Central memory CD8-positive, alpha-beta T cell (primary cell): ENCODE data around the gene FAM20C.

Experiments
- ATAC-seq: fragments of 150-1000 bp; cut with Tn5 transposase; replicated peaks from 2 replicates; pipeline ENCODE4 v1.10.0; 2022; ENCODE audit warnings: mild to moderate bottlenecking, moderate FRiP score, moderate number of reproducible peaks; ENCODE audit not compliant: poor library complexity, severe bottlenecking; ENCODE audit errors: extremely low read depth
- DNase-seq, 2 donors: peaks; one replicate each; pipeline ENCODE4 v3.0.0; 2021; ENCODE audit warnings: low spot score in 2 of 2
- H3K27ac Mint-ChIP-seq: one replicate; pipeline ENCODE4 v1.8.0; 2022; ENCODE audit warnings: low read depth, mild to moderate bottlenecking, moderate library complexity, mixed read lengths
- H3K27me3 Mint-ChIP-seq: one replicate; pipeline ENCODE4 v1.8.0; 2022; ENCODE audit warnings: mixed read lengths
- H3K36me3 Mint-ChIP-seq: one replicate; pipeline ENCODE4 v1.8.0; 2022; ENCODE audit warnings: mild to moderate bottlenecking, moderate library complexity, mixed read lengths; ENCODE audit not compliant: insufficient read depth
- H3K4me1 Mint-ChIP-seq: one replicate; pipeline ENCODE4 v1.8.0; 2022; ENCODE audit warnings: mixed read lengths
- H3K4me3 Mint-ChIP-seq: one replicate; pipeline ENCODE4 v1.8.0; 2022; ENCODE audit warnings: mild to moderate bottlenecking, moderate library complexity, mixed read lengths
- H3K9me3 Mint-ChIP-seq: one replicate; pipeline ENCODE4 v1.8.0; 2022; ENCODE audit warnings: mixed read lengths

The FAM20C gene

GRCh38 chr7:272631-273030 lies 80.3 kb downstream of the FAM20C start:
- ATAC-seq (no peak), DNase-seq (no peak)
- Mint-ChIP-seq H3K9me3 (peaks cover 8% of the 10 kb centered on the region), H3K27me3 (peaks cover 8% of the 10 kb centered on the region), H3K4me3 (no peak overlapping the region), H3K4me1 (no peaks in the 10 kb centered on the region), H3K36me3 (no peaks in the 10 kb centered on the region), H3K27ac (no peak overlapping the region)

- Mint-ChIP-seq H3K27ac (no peak overlapping the region), H3K4me3 (no peak overlapping the region), H3K4me1 (no peaks in the 10 kb centered on the region), H3K9me3 (peaks cover 8% of the 10 kb centered on the region), H3K27me3 (peaks cover 15% of the 10 kb centered on the region), H3K36me3 (no peaks in the 10 kb centered on the region)
- ATAC-seq: no peak
- no peak for DNase-seq
Measured at GRCh38 chr7:273327-273726, 81.0 kb downstream of the FAM20C start.

GRCh38 chr7:274266-274665 lies 81.9 kb downstream of the FAM20C start:
- peaks cover 16% of the 10 kb centered on the region for H3K27me3 Mint-ChIP-seq
- H3K9me3 Mint-ChIP-seq: peaks cover 8% of the 10 kb centered on the region
- H3K4me1 Mint-ChIP-seq: no peaks in the 10 kb centered on the region
- no peak overlapping the region for H3K4me3 Mint-ChIP-seq
- H3K27ac Mint-ChIP-seq: no peak overlapping the region
- no peaks in the 10 kb centered on the region for H3K36me3 Mint-ChIP-seq
- ATAC-seq (no peak), DNase-seq (no peak)

- H3K9me3 Mint-ChIP-seq: peaks cover 8% of the 10 kb centered on the region
- no peak overlapping the region for H3K4me3 Mint-ChIP-seq
- no peak for ATAC-seq
- H3K27ac Mint-ChIP-seq: no peak overlapping the region
- H3K27me3 Mint-ChIP-seq: peaks cover 30% of the 10 kb centered on the region
- H3K36me3 Mint-ChIP-seq: no peaks in the 10 kb centered on the region
- no peaks in the 10 kb centered on the region for H3K4me1 Mint-ChIP-seq
- DNase-seq: no peak
Measured at GRCh38 chr7:276230-276835, 84.0 kb downstream of the FAM20C start.

- Mint-ChIP-seq H3K9me3 (peaks cover 8% of the 10 kb centered on the region), H3K27me3 (peaks cover 39% of the 10 kb centered on the region), H3K4me1 (no peaks in the 10 kb centered on the region), H3K4me3 (no peak overlapping the region), H3K27ac (no peak overlapping the region), H3K36me3 (no peaks in the 10 kb centered on the region)
- DNase-seq (no peak), ATAC-seq (no peak)
Measured at GRCh38 chr7:277228-277627, 84.9 kb downstream of the FAM20C start.

GRCh38 chr7:278081-278480 lies 85.7 kb downstream of the FAM20C start:
- H3K36me3 Mint-ChIP-seq: no peaks in the 10 kb centered on the region
- peaks cover 7% of the 10 kb centered on the region for H3K9me3 Mint-ChIP-seq
- DNase-seq (no peak), ATAC-seq (no peak)
- H3K4me1 Mint-ChIP-seq: no peaks in the 10 kb centered on the region
- no peak overlapping the region for H3K4me3 Mint-ChIP-seq
- H3K27ac Mint-ChIP-seq: no peak overlapping the region
- H3K27me3 Mint-ChIP-seq: peaks cover 39% of the 10 kb centered on the region

GRCh38 chr7:279821-280220 lies 87.5 kb downstream of the FAM20C start:
- Mint-ChIP-seq H3K4me3 (no peak overlapping the region), H3K27me3 (peaks cover 53% of the 10 kb centered on the region), H3K4me1 (no peaks in the 10 kb centered on the region), H3K36me3 (no peaks in the 10 kb centered on the region), H3K9me3 (no peaks in the 10 kb centered on the region), H3K27ac (no peak overlapping the region)
- no peak for ATAC-seq
- no peak for DNase-seq

GRCh38 chr7:280461-280860 lies 88.1 kb downstream of the FAM20C start:
- no peak for DNase-seq
- Mint-ChIP-seq H3K27me3 (peaks cover 59% of the 10 kb centered on the region), H3K4me3 (no peak overlapping the region), H3K27ac (no peak overlapping the region), H3K4me1 (no peaks in the 10 kb centered on the region), H3K9me3 (no peaks in the 10 kb centered on the region), H3K36me3 (no peaks in the 10 kb centered on the region)
- ATAC-seq: no peak

GRCh38 chr7:281637-282036 lies 89.3 kb downstream of the FAM20C start:
- no peak overlapping the region for H3K4me3 Mint-ChIP-seq
- peaks cover 67% of the 10 kb centered on the region for H3K27me3 Mint-ChIP-seq

GRCh38 chr7:282621-283020 lies 90.2 kb downstream of the FAM20C start:
- DNase-seq (no peak), ATAC-seq (no peak)
- Mint-ChIP-seq H3K4me3 (no peak overlapping the region), H3K27me3 (peaks cover 67% of the 10 kb centered on the region), H3K36me3 (no peaks in the 10 kb centered on the region), H3K4me1 (no peaks in the 10 kb centered on the region), H3K27ac (no peak overlapping the region), H3K9me3 (no peaks in the 10 kb centered on the region)

More at GRCh38 chr7:281637-282036, 89.3 kb downstream of the FAM20C start:
- Mint-ChIP-seq H3K27ac (no peak overlapping the region), H3K9me3 (no peaks in the 10 kb centered on the region), H3K36me3 (no peaks in the 10 kb centered on the region), H3K4me1 (no peaks in the 10 kb centered on the region)
- no peak for ATAC-seq
- no peak for DNase-seq

- no peak overlapping the region for H3K27ac Mint-ChIP-seq
- H3K4me1 Mint-ChIP-seq: no peaks in the 10 kb centered on the region
- H3K36me3 Mint-ChIP-seq: no peaks in the 10 kb centered on the region
- no peaks in the 10 kb centered on the region for H3K9me3 Mint-ChIP-seq
- H3K27me3 Mint-ChIP-seq: peaks cover 74% of the 10 kb centered on the region
- DNase-seq: no peak
- H3K4me3 Mint-ChIP-seq: no peak overlapping the region
- no peak for ATAC-seq
Measured at GRCh38 chr7:284762-285722, 92.7 kb downstream of the FAM20C start.

GRCh38 chr7:285731-286130 lies 93.4 kb downstream of the FAM20C start:
- ATAC-seq: no peak
- no peaks in the 10 kb centered on the region for H3K36me3 Mint-ChIP-seq
- H3K27me3 Mint-ChIP-seq: peaks cover 67% of the 10 kb centered on the region

GRCh38 chr7:286266-286665 lies 93.9 kb downstream of the FAM20C start:
- Mint-ChIP-seq H3K27me3 (peaks cover 62% of the 10 kb centered on the region), H3K4me1 (no peaks in the 10 kb centered on the region), H3K27ac (no peak overlapping the region), H3K4me3 (no peak overlapping the region), H3K9me3 (no peaks in the 10 kb centered on the region), H3K36me3 (no peaks in the 10 kb centered on the region)
- ATAC-seq (no peak), DNase-seq (no peak)

More at GRCh38 chr7:285731-286130, 93.4 kb downstream of the FAM20C start:
- no peak for DNase-seq
- H3K4me1 Mint-ChIP-seq: no peaks in the 10 kb centered on the region
- no peaks in the 10 kb centered on the region for H3K9me3 Mint-ChIP-seq
- H3K4me3 Mint-ChIP-seq: no peak overlapping the region
- H3K27ac Mint-ChIP-seq: no peak overlapping the region
